ENCODE data around the gene CLCA1. TPM values are rescaled to one million over a fixed set of nuclear protein-coding genes. Genes with fewer than 3 reads are reported as not detected.

Gene CLCA1
- total RNA-seq, 1 donor from 2014 or later = not detected

DNA sequence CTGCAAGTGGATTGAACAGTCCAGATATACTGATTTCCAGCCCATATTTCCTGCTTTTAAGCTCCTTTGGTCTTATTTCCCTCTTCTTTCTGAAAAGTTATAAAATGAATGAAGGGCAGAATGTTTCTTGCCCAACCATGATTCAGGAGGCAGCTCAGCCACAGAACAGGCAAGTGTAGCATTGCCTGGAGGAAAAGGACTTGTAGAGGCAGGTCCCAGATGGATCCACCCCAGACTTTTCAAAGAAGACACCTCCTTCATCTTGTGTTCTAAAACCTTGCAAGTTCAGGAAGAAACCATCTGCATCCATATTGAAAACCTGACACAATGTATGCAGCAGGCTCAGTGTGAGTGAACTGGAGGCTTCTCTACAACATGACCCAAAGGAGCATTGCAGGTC, 44.9 kb upstream of the CLCA1 start, which contains the start of gene CLCA2:
TSS of gene CLCA2 (plus strand) at position 299 of the 400 bp plus-strand sequence. CDS start at position 376, 77 bp downstream.
- no peak for DNase-seq
- Mint-ChIP-seq H3K4me3 (ENCODE audit: unreplicated experiment) (no peak within 1 kb of the TSS), H3K9me3 (ENCODE audit: unreplicated experiment) (peaks cover 1% of the 10 kb centered on the region), H3K36me3 (ENCODE audit: unreplicated experiment) (no peaks in the 10 kb centered on the region), H3K27ac (ENCODE audit: unreplicated experiment) (no peak within 1 kb of the TSS), H3K27me3 (ENCODE audit: unreplicated experiment) (no peaks in the 10 kb centered on the region), H3K4me1 (ENCODE audit: low read depth, unreplicated experiment) (peaks cover 4% of the 10 kb centered on the region)
- TF ChIP-seq, protein P1, sequence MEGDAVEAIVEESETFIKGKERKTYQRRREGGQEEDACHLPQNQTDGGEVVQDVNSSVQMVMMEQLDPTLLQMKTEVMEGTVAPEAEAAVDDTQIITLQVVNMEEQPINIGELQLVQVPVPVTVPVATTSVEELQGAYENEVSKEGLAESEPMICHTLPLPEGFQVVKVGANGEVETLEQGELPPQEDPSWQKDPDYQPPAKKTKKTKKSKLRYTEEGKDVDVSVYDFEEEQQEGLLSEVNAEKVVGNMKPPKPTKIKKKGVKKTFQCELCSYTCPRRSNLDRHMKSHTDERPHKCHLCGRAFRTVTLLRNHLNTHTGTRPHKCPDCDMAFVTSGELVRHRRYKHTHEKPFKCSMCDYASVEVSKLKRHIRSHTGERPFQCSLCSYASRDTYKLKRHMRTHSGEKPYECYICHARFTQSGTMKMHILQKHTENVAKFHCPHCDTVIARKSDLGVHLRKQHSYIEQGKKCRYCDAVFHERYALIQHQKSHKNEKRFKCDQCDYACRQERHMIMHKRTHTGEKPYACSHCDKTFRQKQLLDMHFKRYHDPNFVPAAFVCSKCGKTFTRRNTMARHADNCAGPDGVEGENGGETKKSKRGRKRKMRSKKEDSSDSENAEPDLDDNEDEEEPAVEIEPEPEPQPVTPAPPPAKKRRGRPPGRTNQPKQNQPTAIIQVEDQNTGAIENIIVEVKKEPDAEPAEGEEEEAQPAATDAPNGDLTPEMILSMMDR (IDR thresholded peaks at IDR 0.05; ENCODE audit: partially characterized antibody, unreplicated experiment) = no peak

DNA sequence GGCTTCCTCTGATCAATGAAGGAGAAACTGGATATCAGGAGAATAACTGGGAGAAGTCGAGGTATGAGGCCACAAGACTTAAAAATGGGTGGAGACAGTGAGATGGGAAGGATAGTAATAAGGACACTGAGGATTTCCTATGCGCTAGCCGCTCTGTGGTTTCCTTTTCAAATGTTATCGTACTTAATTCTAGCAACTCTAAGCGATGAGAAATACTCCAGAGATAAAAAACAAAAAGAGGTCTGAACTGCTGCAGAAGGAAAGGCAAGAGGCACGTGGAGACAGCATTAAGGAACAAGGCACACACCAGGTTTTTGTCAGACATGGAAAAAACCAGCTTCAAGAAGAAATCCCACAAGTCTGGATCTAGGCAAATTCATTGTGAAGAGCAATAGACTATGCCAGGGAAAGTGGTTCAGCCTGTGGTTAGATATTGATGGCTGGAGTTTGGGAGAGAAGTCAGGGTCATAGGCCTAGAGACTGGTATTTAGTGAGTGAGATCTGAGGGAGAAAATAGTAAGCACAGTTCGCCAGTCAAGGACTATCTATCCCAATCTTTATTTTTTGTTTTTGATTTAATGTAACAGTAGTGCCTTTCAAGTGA, 39.5 kb upstream of the CLCA1 start:
- Mint-ChIP-seq H3K9me3 (ENCODE audit: unreplicated experiment) (no peaks in the 10 kb centered on the region), H3K4me3 (ENCODE audit: unreplicated experiment) (no peak overlapping the region), H3K27me3 (ENCODE audit: unreplicated experiment) (no peaks in the 10 kb centered on the region), H3K27ac (ENCODE audit: unreplicated experiment) (no peak overlapping the region), H3K4me1 (ENCODE audit: low read depth, unreplicated experiment) (no peaks in the 10 kb centered on the region), H3K36me3 (ENCODE audit: unreplicated experiment) (no peaks in the 10 kb centered on the region)
- TF ChIP-seq, protein P1 (IDR thresholded peaks at IDR 0.05; ENCODE audit: partially characterized antibody, unreplicated experiment) = no peak
- DNase-seq = no peak

DNA sequence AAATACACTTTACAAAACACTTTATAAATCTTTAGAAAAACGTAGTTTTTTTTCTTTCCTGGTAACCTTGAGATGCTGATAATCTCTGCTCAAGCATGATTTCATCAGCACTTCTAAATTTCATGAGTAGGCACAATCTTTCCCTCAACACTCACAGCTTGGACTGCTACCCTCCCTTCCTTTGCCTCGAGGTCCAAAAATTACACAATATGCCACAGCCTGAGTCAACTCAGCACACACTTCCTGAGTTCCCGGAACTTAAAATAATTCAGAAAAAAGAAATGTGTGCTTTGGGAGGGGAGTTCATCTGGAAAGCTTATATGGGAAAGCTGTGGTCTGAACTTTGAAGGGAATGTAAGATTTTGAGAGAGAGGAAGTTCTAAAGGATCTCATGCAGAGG, 38.9 kb upstream of the CLCA1 start:
- DNase-seq = no peak
- Mint-ChIP-seq H3K9me3 (ENCODE audit: unreplicated experiment) (no peaks in the 10 kb centered on the region), H3K36me3 (ENCODE audit: unreplicated experiment) (no peaks in the 10 kb centered on the region), H3K27ac (ENCODE audit: unreplicated experiment) (no peak overlapping the region), H3K4me3 (ENCODE audit: unreplicated experiment) (no peak overlapping the region), H3K4me1 (ENCODE audit: low read depth, unreplicated experiment) (no peaks in the 10 kb centered on the region), H3K27me3 (ENCODE audit: unreplicated experiment) (no peaks in the 10 kb centered on the region)
- TF ChIP-seq, protein P1 (IDR thresholded peaks at IDR 0.05; ENCODE audit: partially characterized antibody, unreplicated experiment) = no peak

DNA sequence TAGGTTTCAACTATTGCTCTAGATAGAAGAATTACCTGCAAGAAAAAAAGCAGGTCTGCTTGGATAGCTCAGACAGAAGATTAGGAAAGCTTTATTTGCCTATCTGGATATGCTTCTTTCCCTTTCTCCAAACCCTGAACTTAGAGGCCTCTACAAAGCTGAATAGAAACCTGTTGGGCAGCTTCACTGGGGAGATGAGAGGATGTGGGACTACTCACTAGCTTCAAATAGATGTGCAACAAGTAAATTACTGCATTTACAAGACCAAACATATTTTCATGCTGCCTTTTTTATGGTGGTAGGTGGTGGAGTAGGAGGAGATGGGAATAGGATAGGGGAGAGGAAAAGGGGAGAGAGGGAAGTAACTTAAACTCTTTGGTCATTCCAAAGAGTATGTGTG, 38.4 kb upstream of the CLCA1 start:
- no peaks in the 10 kb centered on the region for H3K4me1 Mint-ChIP-seq (ENCODE audit: low read depth, unreplicated experiment)
- DNase-seq = no peak
- no peak overlapping the region for H3K27ac Mint-ChIP-seq (ENCODE audit: unreplicated experiment)
- H3K36me3 Mint-ChIP-seq (ENCODE audit: unreplicated experiment) = no peaks in the 10 kb centered on the region
- H3K27me3 Mint-ChIP-seq (ENCODE audit: unreplicated experiment) = no peaks in the 10 kb centered on the region
- H3K4me3 Mint-ChIP-seq (ENCODE audit: unreplicated experiment) = no peak overlapping the region
- H3K9me3 Mint-ChIP-seq (ENCODE audit: unreplicated experiment) = no peaks in the 10 kb centered on the region
- TF ChIP-seq, protein P1 (IDR thresholded peaks at IDR 0.05; ENCODE audit: partially characterized antibody, unreplicated experiment) = no peak

DNA sequence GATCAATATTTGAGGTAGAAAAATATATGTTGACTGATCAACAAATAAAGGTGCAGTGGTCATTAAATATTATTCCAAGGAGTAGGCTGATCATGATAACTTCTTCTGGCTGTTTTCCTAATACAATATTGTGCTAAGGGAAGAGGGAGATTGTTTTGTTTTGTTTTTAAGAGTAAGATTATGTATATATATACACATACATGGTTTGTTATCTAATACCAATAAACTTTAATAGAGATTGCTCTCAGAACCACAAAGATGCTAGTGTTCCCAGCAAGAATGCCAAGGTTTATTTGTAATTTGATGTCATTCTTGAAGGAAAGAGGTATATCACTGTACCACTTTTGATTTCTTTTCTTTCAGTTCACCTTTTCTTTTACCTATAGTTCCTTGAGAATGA, 34.7 kb upstream of the CLCA1 start:
- Mint-ChIP-seq H3K4me3 (ENCODE audit: unreplicated experiment) (no peak overlapping the region), H3K27ac (ENCODE audit: unreplicated experiment) (no peak overlapping the region), H3K27me3 (ENCODE audit: unreplicated experiment) (no peaks in the 10 kb centered on the region), H3K9me3 (ENCODE audit: unreplicated experiment) (no peaks in the 10 kb centered on the region), H3K36me3 (ENCODE audit: unreplicated experiment) (no peaks in the 10 kb centered on the region), H3K4me1 (ENCODE audit: low read depth, unreplicated experiment) (no peaks in the 10 kb centered on the region)
- DNase-seq = no peak
- TF ChIP-seq, protein P1 (IDR thresholded peaks at IDR 0.05; ENCODE audit: partially characterized antibody, unreplicated experiment) = no peak
